ENCODE measurements around the gene CDC34. TPM values are rescaled to one million over a fixed set of nuclear protein-coding genes. Genes with fewer than 3 reads are reported as not detected.

The CDC34 gene
- total and polyA plus RNA-seq, 9 of the 15 experiments (the other 6 are each of a cell fraction or from before 2014, with no cell fraction given), result 0.80 to 203 (median 65.5) TPM

DNA sequence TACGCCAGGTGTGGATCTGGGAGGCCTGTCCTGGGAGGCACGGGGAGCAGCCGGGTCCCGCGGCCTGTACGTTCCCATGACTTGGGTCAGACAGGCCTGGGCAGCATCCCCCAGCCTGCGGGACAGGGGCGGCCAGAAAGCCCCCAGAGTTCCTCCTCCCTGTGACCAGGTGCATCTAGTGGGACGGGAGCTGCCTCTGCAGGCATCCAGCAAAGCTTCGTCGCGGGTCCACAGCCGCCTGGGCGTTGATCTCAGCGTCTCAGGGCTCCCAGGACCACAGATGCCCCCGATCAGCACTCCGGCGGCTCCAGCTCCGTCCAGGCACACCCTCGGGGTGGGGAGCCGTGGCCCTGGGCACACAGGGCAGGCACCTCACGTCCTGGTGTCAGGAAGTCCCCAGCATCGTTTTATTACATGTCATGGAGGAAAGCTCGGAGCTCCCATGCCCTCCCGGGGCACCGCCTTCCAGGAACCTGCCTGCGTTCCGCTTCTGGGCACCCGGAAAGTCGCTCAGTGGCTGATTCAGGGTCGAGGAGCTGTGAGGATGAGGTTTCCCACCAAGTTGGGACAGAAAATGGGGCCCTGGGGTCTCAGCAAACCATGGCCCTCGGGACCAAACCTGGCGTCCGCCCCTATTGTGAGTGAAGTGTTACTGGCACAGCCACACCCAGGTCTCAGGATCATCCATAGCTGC, 10.8 kb downstream of the CDC34 start (continued):
- no peak for TF ChIP-seq ZBTB7A (IDR thresholded peaks at IDR 0.05; ENCODE audit: borderline replicate concordance, control insufficient read depth, low read depth, low read length)
- TF ChIP-seq ZNF316 (IDR thresholded peaks at IDR 0.05), result no peak
- no peak for TF ChIP-seq TAF15 (IDR thresholded peaks at IDR 0.05; ENCODE audit: low read depth, low read length)
- TF ChIP-seq RB1 (IDR thresholded peaks at IDR 0.05; ENCODE audit: low read depth), result no peak
- TF ChIP-seq GABPB2 (CRISPR knock-in tag; conservative IDR thresholded peaks at IDR 0.05), result no peak
- TF ChIP-seq ZSCAN29 (IDR thresholded peaks at IDR 0.05), result no peak
- no peak for TF ChIP-seq HMG20B (CRISPR knock-in tag; IDR thresholded peaks at IDR 0.05)
- no peak for TF ChIP-seq SIN3A (IDR thresholded peaks at IDR 0.05; ENCODE audit: borderline replicate concordance in 2 of 2, control insufficient read depth in 1 of 2, low read depth in 2 of 2, low read length in 2 of 2)
- TF ChIP-seq, protein P1, sequence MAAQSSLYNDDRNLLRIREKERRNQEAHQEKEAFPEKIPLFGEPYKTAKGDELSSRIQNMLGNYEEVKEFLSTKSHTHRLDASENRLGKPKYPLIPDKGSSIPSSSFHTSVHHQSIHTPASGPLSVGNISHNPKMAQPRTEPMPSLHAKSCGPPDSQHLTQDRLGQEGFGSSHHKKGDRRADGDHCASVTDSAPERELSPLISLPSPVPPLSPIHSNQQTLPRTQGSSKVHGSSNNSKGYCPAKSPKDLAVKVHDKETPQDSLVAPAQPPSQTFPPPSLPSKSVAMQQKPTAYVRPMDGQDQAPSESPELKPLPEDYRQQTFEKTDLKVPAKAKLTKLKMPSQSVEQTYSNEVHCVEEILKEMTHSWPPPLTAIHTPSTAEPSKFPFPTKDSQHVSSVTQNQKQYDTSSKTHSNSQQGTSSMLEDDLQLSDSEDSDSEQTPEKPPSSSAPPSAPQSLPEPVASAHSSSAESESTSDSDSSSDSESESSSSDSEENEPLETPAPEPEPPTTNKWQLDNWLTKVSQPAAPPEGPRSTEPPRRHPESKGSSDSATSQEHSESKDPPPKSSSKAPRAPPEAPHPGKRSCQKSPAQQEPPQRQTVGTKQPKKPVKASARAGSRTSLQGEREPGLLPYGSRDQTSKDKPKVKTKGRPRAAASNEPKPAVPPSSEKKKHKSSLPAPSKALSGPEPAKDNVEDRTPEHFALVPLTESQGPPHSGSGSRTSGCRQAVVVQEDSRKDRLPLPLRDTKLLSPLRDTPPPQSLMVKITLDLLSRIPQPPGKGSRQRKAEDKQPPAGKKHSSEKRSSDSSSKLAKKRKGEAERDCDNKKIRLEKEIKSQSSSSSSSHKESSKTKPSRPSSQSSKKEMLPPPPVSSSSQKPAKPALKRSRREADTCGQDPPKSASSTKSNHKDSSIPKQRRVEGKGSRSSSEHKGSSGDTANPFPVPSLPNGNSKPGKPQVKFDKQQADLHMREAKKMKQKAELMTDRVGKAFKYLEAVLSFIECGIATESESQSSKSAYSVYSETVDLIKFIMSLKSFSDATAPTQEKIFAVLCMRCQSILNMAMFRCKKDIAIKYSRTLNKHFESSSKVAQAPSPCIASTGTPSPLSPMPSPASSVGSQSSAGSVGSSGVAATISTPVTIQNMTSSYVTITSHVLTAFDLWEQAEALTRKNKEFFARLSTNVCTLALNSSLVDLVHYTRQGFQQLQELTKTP (IDR thresholded peaks at IDR 0.05; ENCODE audit: low read depth in 1 of 2, partially characterized antibody in 2 of 2), result no peak
- no peak for TF ChIP-seq CHCHD3 (CRISPR knock-in tag; IDR thresholded peaks at IDR 0.05)
- no peak for TF ChIP-seq ID3 (CRISPR knock-in tag; IDR thresholded peaks at IDR 0.05)
- no peak for TF ChIP-seq ID3 (tag; IDR thresholded peaks at IDR 0.05)
- TF ChIP-seq E2F8 (IDR thresholded peaks at IDR 0.05; ENCODE audit: low read depth, partially characterized antibody), result peak; percentile 23
- TF ChIP-seq DACH1 (IDR thresholded peaks at IDR 0.05; ENCODE audit: partially characterized antibody), result no peak
- no peak for TF ChIP-seq ERF (CRISPR knock-in tag; IDR thresholded peaks at IDR 0.05)
- TF ChIP-seq PTTG1 (tag; IDR thresholded peaks at IDR 0.05; ENCODE audit: low read depth), result no peak
- TF ChIP-seq ILK (tag; IDR thresholded peaks at IDR 0.05; ENCODE audit: borderline replicate concordance, low read depth), result no peak
- no peak for TF ChIP-seq GTF2E2 (tag; IDR thresholded peaks at IDR 0.05)
- no peak for TF ChIP-seq RFX5 (IDR thresholded peaks at IDR 0.05; ENCODE audit: low read depth, low read length)
- TF ChIP-seq, protein P2, sequence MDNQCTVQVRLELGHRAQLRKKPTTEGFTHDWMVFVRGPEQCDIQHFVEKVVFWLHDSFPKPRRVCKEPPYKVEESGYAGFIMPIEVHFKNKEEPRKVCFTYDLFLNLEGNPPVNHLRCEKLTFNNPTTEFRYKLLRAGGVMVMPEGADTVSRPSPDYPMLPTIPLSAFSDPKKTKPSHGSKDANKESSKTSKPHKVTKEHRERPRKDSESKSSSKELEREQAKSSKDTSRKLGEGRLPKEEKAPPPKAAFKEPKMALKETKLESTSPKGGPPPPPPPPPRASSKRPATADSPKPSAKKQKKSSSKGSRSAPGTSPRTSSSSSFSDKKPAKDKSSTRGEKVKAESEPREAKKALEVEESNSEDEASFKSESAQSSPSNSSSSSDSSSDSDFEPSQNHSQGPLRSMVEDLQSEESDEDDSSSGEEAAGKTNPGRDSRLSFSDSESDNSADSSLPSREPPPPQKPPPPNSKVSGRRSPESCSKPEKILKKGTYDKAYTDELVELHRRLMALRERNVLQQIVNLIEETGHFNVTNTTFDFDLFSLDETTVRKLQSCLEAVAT (IDR thresholded peaks at IDR 0.05), result no peak
- TF ChIP-seq CBFB (CRISPR knock-in tag; IDR thresholded peaks at IDR 0.05), result no peak

All from K562 (cell line).